Erythroblast (primary cell): ENCODE data around the gene PCA3.
"Not testable (repeated sequence)": the region's sequence is repeated elsewhere in the genome, so short reads cannot be mapped to it uniquely, and the experiment has no call there.

ENCODE experiments used
- DNase-seq, 2 experiments: peaks; one replicate each; lab custom pipeline; 2025; lab: John Stamatoyannopoulos, UW
- GATA1 ChIP-seq: IDR thresholded peaks from 2 replicates; pipeline ENCODE4 v1.6.1; 2011; ENCODE audit warnings: low read depth, mild to moderate bottlenecking, control low read depth, low read length, moderate library complexity
- POLR2A ChIP-seq: IDR thresholded peaks from 2 replicates; pipeline ENCODE4 v1.6.1; 2011; ENCODE audit warnings: mild to moderate bottlenecking, low read length

Gene PCA3

DNA sequence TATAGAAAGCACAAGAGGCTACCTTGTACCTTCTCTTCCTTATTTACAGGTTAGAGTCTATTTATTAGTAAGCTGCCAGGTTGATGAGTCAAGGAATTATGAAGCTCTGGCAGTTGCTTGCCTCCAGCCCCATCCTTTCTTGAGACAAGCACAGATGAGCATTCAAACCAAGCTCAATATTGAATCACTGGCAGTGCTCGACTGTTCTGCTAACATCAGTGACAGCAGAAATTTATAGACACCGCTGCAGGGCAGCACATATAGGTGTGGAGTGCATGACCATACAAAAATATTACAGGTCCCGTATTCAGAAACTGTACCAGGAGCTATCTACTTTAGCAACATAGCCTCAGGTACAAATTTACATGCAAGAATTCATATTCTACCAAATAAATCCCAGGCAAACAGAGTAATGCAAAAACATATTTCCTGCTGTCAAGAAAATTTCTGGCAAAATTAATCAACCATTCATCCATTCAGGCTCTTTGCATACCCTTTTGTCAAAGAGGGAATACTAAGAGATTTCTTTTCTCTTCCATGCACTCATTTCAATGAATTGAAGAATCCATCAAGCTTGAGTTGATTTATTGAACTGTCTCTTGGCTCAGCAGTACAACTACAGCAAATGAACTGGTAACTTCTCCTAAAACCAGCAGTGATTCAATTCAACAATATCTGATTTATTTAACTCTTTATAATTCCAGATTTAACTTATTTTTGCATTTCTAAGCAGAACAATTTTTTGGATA lies 26.9 kb upstream of the PCA3 start:
- no peak for DNase-seq
- TF ChIP-seq GATA1 (no peak), POLR2A (no peak)

- no peak for DNase-seq
- TF ChIP-seq GATA1 (no peak), POLR2A (no peak)
Measured at GRCh38 chr9:76738402-76738801, 25.8 kb upstream of the PCA3 start.

DNA sequence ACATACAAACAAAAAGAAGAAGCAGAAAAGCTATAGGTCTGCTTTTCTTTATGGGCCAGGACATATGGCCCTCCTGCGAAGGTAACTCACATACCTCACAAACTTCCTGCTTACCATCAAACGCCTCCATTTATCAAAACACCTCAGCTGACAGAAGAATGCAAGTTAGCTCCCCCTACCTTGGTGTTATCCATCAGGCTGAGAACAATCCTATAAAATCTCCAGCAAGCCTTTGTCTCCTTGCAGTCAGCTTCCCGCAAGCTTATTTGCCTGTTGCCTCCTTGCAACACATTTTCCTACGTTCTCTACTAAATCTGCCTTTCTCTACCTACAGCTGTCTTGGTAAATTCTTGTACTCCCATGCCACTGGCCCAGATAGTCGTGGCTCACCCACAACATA lies 22.7 kb upstream of the PCA3 start:
- no peak for DNase-seq
- TF ChIP-seq GATA1 (no peak), POLR2A (no peak)

DNA sequence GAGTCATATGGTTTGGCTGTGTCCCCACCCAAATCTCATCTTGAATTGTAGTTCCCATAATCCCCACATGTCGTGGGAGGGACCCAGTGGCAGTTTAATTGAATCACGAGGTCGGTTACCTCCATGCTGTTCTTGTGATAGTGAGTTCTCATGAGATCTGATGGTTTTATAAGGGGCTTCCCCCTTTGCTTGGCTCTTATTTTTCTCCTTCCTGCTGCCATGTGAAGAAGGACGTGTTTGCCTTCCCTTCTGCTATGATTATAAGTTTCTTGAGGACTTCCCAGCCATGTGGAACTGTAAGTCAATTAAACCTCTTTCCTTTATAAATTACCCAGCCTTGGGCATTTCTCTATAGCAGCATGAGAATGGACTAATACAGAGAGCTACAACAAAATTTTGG lies 21.3 kb upstream of the PCA3 start:
- not testable (repeated sequence) for DNase-seq

- TF ChIP-seq GATA1 (no peak), POLR2A (no peak)
- no peak for DNase-seq
Measured at GRCh38 chr9:76743931-76744330, 20.3 kb upstream of the PCA3 start.

DNA sequence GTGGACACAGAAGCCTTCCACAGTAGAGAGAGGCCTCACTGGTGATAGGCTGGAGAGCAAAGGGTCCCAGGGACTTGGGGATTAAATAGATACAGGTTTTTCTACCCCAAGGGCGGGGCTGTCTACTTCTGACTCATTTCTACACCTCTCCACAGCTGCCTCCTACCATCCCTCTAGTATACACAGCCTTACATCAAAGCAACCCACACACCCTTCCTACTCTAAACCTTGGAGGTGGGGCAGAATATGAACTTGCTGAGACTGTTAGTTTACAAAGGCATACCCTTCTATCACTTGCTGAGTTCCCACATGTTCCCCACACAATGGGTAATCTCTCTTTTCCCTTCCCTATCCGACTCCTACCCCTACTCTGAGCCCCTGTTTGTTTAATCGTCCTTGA lies 19.9 kb upstream of the PCA3 start:
- no peak for DNase-seq
- TF ChIP-seq GATA1: no peak
- TF ChIP-seq POLR2A: no peak

DNA sequence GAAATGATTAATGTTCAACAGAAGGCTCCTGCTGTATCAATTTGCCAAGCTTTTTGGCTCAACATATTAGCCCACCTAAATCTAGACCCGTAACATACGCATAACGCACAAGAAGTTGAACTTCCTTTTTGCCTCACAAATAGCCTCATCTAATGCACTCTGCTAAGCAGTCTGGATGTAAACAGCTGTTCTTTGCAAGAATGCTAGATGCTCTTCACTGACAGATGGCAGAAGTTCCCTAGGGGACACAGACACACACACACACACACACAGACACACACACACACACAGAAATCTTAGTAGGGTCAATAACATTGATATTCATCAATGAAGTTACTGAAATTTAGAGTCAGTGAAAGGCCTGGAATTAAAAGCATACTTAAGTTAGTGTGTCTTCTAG lies 13.2 kb upstream of the PCA3 start:
- no peak for DNase-seq
- TF ChIP-seq GATA1 (no peak), POLR2A (no peak)

DNA sequence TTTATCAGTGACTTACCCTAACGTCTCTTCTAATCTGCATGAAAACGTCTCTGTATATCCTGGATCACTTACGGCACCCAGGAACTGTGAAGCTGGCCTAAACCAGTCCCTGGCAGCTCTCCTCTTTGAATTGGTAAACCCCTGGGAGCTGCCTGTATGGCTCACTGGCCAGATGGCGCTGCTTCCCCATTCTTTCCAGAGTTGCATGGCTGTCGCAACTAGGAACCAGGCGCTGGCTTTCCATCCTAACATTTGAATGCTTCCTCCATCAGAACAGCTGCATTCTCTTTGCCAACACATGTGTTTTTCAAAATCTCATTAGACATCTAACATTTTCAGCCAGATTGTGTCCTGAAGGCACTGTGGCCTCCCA lies 8.0 kb upstream of the PCA3 start:
- TF ChIP-seq GATA1: no peak
- TF ChIP-seq POLR2A: no peak
- DNase-seq: peak in 1 of 2 experiments; percentile 3

DNA sequence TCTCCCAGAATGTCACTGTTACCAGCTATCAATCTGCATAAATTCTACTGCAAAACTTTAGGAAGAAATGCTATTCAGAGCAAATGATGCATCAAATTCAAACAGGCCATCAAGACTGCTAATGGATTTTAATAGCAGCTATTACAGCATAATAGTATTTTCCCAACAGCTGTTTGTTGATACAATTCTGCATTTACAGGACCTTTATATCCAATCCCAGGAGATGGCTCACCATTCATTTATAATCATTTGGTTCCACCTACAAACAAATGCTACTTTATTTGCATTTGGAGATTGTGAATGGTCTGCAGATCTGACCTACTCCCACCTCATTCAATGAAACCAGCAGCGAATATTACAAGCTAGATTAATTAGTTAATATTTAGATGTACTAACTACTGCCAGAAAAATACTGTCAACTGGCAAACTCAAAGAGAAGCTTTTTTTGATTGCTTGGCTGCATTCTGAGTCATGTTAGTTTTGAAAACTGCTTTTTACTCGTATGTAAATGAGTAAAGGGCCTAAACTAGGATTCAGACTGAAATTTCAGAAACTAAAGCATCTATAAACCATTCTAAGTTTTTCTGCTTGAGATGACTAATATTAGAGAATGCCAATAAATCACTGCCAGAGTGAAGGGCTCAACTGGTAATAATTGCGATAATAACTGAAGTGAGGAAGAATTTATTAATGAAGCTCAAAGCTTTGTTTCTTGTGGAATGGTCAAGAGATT lies 7.1 kb upstream of the PCA3 start:
- no peak for DNase-seq
- no peak for TF ChIP-seq POLR2A
- TF ChIP-seq GATA1: no peak

DNA sequence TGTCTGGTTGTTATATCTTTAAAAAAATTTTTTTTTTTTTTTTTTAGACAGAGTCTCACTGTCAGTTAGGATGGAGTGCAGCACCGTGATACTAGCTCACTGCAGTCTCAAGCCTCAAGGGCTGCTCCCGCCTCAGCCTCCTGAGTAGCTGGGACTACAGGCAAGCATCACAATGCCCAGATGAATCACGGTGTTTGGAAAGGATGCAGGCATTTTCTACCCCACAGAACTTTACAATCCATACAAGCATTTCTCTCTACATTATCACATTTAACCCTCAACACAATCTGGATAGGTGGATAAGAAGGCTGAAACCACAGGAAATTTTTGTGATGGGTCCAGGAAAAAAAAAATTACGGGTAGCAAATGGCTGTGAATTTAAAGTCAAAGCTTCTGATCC lies 5.8 kb upstream of the PCA3 start:
- TF ChIP-seq GATA1 (no peak), POLR2A (no peak)
- no peak for DNase-seq

- no peak for TF ChIP-seq POLR2A
- no peak for TF ChIP-seq GATA1
- no peak for DNase-seq
Measured at GRCh38 chr9:76759732-76760131, 4.5 kb upstream of the PCA3 start.

DNA sequence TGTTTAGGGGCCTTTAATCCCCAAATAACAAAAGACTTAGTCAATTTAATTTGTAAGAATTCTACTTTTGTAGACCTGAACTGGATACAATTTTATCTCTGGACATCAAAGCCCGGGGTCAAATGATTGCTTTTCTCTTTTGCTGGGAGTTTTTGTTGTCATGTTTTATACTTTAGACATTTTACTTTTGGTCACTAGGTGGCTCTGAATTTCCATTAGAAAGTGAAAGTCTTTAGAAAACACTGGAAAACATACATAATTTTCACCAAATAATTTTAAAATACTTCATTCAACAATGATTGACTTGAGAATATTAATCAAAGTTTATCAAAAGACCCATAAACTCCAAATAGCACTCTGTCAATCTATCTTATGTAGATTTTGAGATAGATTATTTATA lies 2.8 kb upstream of the PCA3 start:
- TF ChIP-seq GATA1 (no peak), POLR2A (no peak)
- DNase-seq: no peak

- no peak for TF ChIP-seq GATA1
- DNase-seq: no peak
Measured at GRCh38 chr9:76766126-76766525, 1.9 kb downstream of the PCA3 start.

DNA sequence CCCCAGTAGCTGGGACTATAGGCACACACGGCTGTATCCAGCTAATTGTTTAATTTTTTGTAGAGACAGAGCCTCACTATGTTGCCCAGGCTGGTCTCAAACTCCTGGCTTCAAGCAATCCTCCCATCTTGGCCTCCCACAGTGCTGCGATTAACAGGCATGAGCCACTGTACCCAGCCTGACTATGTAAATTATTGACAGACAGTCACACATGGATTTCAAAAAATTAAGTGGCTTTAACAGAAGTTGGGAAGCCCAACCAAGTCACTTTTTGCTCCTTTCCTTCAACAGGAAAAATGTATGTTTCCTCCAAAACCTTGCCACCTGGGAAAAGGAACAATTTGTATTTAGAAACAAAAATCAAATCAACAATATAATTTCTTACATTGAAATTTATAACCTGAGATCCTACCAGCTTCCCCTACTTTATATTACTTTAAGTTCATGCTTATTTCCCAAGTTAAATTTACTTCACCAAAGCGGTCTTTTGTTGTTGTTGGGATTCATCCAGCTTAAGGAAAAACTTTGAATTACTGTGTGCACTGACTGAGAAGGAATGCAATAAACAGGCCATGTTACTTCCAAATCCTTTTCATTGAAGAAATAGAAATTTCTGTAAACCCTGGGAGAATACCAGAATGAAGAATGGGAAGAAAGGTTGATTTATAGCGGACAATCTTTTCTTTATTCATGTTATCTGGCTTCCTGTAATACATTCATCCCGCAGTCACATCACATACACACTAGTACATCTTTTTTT lies 8.6 kb downstream of the PCA3 start:
- TF ChIP-seq POLR2A: no peak
- no peak for TF ChIP-seq GATA1
- no peak for DNase-seq

DNA sequence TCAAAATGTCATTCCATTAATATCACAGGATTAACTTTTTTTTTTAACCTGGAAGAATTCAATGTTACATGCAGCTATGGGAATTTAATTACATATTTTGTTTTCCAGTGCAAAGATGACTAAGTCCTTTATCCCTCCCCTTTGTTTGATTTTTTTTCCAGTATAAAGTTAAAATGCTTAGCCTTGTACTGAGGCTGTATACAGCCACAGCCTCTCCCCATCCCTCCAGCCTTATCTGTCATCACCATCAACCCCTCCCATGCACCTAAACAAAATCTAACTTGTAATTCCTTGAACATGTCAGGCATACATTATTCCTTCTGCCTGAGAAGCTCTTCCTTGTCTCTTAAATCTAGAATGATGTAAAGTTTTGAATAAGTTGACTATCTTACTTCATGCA lies 20.6 kb downstream of the PCA3 start:
- DNase-seq: no peak
- TF ChIP-seq POLR2A (no peak), GATA1 (no peak)
